ENCODE results near the gene PDE7B. TPM values are rescaled to one million over a fixed set of nuclear protein-coding genes. Genes with fewer than 3 reads are reported as not detected.

Gene PDE7B
- total and polyA plus RNA-seq, 9 of the 15 experiments (the other 6 are each of a cell fraction or from before 2014, with no cell fraction given): 0.01 TPM; not detected in 8

GRCh38 chr6:136226027-136226673 lies 374.6 kb downstream of the PDE7B start (continued):
- no peak for TF ChIP-seq E2F6 (IDR thresholded peaks at IDR 0.05; ENCODE audit: borderline replicate concordance in 1 of 2, extremely low read depth in 1 of 2, insufficient read depth in 1 of 2, insufficient read length in 1 of 2, low read depth in 1 of 2, low read length in 1 of 2, poor library complexity in 1 of 2, severe bottlenecking in 1 of 2)
- TF ChIP-seq DDX20 (tag; IDR thresholded peaks at IDR 0.05; ENCODE audit: low read depth): 0 out of 2 replicates have a peak, but pooled peaks have one; percentile 14
- no peak for TF ChIP-seq RBM22 (IDR thresholded peaks at IDR 0.05; ENCODE audit: low read depth, low read length, poor library complexity, severe bottlenecking)
- TF ChIP-seq, protein P1, sequence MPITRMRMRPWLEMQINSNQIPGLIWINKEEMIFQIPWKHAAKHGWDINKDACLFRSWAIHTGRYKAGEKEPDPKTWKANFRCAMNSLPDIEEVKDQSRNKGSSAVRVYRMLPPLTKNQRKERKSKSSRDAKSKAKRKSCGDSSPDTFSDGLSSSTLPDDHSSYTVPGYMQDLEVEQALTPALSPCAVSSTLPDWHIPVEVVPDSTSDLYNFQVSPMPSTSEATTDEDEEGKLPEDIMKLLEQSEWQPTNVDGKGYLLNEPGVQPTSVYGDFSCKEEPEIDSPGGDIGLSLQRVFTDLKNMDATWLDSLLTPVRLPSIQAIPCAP (CRISPR knock-in tag; IDR thresholded peaks at IDR 0.05; ENCODE audit: borderline replicate concordance): no peak
- no peak for TF ChIP-seq FOXJ3 (CRISPR knock-in tag; IDR thresholded peaks at IDR 0.05)
- TF ChIP-seq HNRNPL (IDR thresholded peaks at IDR 0.05; ENCODE audit: low read depth, low read length): no peak
- no peak for TF ChIP-seq ILK (tag; IDR thresholded peaks at IDR 0.05; ENCODE audit: borderline replicate concordance, low read depth)
- no peak for TF ChIP-seq ZNF408 (CRISPR knock-in tag; IDR thresholded peaks at IDR 0.05; ENCODE audit: low read depth)
- no peak for TF ChIP-seq U2AF2 (optimal IDR thresholded peaks at IDR 0.05; ENCODE audit: low read depth, low read length)
- TF ChIP-seq KDM1A (IDR thresholded peaks at IDR 0.05): no peak
- peak; percentile 72; the same call in 1 of the 2 replicates for TF ChIP-seq GTF2E2 (tag; IDR thresholded peaks at IDR 0.05)
- TF ChIP-seq FOXK2 (conservative IDR thresholded peaks at IDR 0.05 in 1 of 2, IDR thresholded peaks at IDR 0.05 in 1 of 2; ENCODE audit: low read depth in 2 of 2): no peak
- no peak for TF ChIP-seq CHCHD3 (CRISPR knock-in tag; IDR thresholded peaks at IDR 0.05)
- no peak; the same call in 1 of the 2 replicates for TF ChIP-seq ESRRA (IDR thresholded peaks at IDR 0.05; ENCODE audit: borderline replicate concordance, low read depth)
- TF ChIP-seq SNAPC5 (CRISPR knock-in tag; IDR thresholded peaks at IDR 0.05): no peak
- TF ChIP-seq, protein P2, sequence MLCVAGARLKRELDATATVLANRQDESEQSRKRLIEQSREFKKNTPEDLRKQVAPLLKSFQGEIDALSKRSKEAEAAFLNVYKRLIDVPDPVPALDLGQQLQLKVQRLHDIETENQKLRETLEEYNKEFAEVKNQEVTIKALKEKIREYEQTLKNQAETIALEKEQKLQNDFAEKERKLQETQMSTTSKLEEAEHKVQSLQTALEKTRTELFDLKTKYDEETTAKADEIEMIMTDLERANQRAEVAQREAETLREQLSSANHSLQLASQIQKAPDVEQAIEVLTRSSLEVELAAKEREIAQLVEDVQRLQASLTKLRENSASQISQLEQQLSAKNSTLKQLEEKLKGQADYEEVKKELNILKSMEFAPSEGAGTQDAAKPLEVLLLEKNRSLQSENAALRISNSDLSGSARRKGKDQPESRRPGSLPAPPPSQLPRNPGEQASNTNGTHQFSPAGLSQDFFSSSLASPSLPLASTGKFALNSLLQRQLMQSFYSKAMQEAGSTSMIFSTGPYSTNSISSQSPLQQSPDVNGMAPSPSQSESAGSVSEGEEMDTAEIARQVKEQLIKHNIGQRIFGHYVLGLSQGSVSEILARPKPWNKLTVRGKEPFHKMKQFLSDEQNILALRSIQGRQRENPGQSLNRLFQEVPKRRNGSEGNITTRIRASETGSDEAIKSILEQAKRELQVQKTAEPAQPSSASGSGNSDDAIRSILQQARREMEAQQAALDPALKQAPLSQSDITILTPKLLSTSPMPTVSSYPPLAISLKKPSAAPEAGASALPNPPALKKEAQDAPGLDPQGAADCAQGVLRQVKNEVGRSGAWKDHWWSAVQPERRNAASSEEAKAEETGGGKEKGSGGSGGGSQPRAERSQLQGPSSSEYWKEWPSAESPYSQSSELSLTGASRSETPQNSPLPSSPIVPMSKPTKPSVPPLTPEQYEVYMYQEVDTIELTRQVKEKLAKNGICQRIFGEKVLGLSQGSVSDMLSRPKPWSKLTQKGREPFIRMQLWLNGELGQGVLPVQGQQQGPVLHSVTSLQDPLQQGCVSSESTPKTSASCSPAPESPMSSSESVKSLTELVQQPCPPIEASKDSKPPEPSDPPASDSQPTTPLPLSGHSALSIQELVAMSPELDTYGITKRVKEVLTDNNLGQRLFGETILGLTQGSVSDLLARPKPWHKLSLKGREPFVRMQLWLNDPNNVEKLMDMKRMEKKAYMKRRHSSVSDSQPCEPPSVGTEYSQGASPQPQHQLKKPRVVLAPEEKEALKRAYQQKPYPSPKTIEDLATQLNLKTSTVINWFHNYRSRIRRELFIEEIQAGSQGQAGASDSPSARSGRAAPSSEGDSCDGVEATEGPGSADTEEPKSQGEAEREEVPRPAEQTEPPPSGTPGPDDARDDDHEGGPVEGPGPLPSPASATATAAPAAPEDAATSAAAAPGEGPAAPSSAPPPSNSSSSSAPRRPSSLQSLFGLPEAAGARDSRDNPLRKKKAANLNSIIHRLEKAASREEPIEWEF (CRISPR knock-in tag; IDR thresholded peaks at IDR 0.05): 0 out of 2 replicates have a peak, but pooled peaks have one; percentile 54
- TF ChIP-seq ATF4 (CRISPR knock-in tag; IDR thresholded peaks at IDR 0.05): no peak
- no peak for TF ChIP-seq MTA3 (IDR thresholded peaks at IDR 0.05; ENCODE audit: borderline replicate concordance)
